ENCODE results near the gene ZNF423. TPM values are rescaled to one million over a fixed set of nuclear protein-coding genes. Genes with fewer than 3 reads are reported as not detected.

ZNF423 gene
- total and polyA plus RNA-seq, 2 of the 13 experiments (the other 11 are each of a cell fraction or from before 2014, with no cell fraction given): 0.07 to 0.31 TPM

GRCh38 chr16:49653577-49653976 lies 202.3 kb downstream of the ZNF423 start:
- H3K27me3 ChIP-seq (ENCODE audit: control insufficient read depth in 1 of 2, insufficient read depth in 2 of 2, low read length in 2 of 2): no peaks in the 10 kb centered on the region; a peak in 1 of 5 replicates
- DNase-seq (ENCODE audit: low spot score): no peak
- no peak overlapping the region for H3K4me3 ChIP-seq (replicated peaks in 1 of 3; ENCODE audit: insufficient read depth in 1 of 3, low read depth in 2 of 3, low read length in 3 of 3)
- H3K79me2 ChIP-seq (ENCODE audit: insufficient read depth, low read length): no peaks in the 10 kb centered on the region
- no peak overlapping the region for H3K4me2 ChIP-seq (ENCODE audit: low read depth, low read length)
- ATAC-seq: no peak
- intact Hi-C loops (cut with micrococcal nuclease; ENCODE audit: unreplicated experiment) (no loop called here), in situ Hi-C loops (cut with HindIII; ENCODE audit: extremely low pct_ligation_motif_present, low pct_unique_long_range_greater_than_20kb) (no loop called here)
- POLR2A ChIA-PET: no interaction called here
- FAIRE-seq: no peak
- no peak overlapping the region for H3K27ac ChIP-seq (ENCODE audit: extremely low read length, insufficient read depth, low read length)
- peaks cover 6% of the 10 kb centered on the region; the same call in 1 of the 2 replicates for H3K9me3 ChIP-seq (ENCODE audit: low read length)
- H3K4me1 ChIP-seq (ENCODE audit: insufficient read depth, low read length): no peaks in the 10 kb centered on the region
- WGBS (ENCODE audit: low lambda C conversion rate): 57% methylated on average over 1 of the region's 1 CpG
- H3K9ac ChIP-seq (ENCODE audit: insufficient read depth, low read depth, low read length): no peak overlapping the region
- no TSS peak for BruUV-seq (replicated peaks)
- H2AFZ ChIP-seq (ENCODE audit: low read length): no peak overlapping the region
- H4K20me1 ChIP-seq (ENCODE audit: insufficient read depth, low read length): 0 out of 2 replicates have a peak, but pooled peaks cover 7% of the 10 kb centered on the region
- H3K36me3 ChIP-seq (replicated peaks in 1 of 2; ENCODE audit: control insufficient read depth in 1 of 2, insufficient read depth in 2 of 2, low read length in 2 of 2): no peaks in the 10 kb centered on the region
- TF ChIP-seq ZBTB20 (CRISPR knock-in tag; IDR thresholded peaks at IDR 0.05; ENCODE audit: borderline replicate concordance, low read depth) (no peak), THYN1 (CRISPR knock-in tag; IDR thresholded peaks at IDR 0.05; ENCODE audit: borderline replicate concordance, low read depth) (no peak), TFE3 (CRISPR knock-in tag; IDR thresholded peaks at IDR 0.05) (no peak), PITX1 (CRISPR knock-in tag; IDR thresholded peaks at IDR 0.05) (no peak), ZNF34 (CRISPR knock-in tag; IDR thresholded peaks at IDR 0.05; ENCODE audit: borderline replicate concordance) (no peak), ZNF335 (CRISPR knock-in tag; IDR thresholded peaks at IDR 0.05) (no peak), ZNF275 (CRISPR knock-in tag; IDR thresholded peaks at IDR 0.05; ENCODE audit: borderline replicate concordance) (no peak), ZHX1 (CRISPR knock-in tag; IDR thresholded peaks at IDR 0.05; ENCODE audit: low read depth) (no peak), REPIN1 (CRISPR knock-in tag; IDR thresholded peaks at IDR 0.05; ENCODE audit: borderline replicate concordance, low read depth) (no peak), ZNF260 (CRISPR knock-in tag; IDR thresholded peaks at IDR 0.05; ENCODE audit: borderline replicate concordance, low read depth) (no peak), EZH2 (conservative IDR thresholded peaks at IDR 0.05; ENCODE audit: low read depth, low read length) (no peak), ZNF552 (CRISPR knock-in tag; IDR thresholded peaks at IDR 0.05; ENCODE audit: borderline replicate concordance) (no peak), PHF5A (CRISPR knock-in tag; IDR thresholded peaks at IDR 0.05; ENCODE audit: low read depth, unreplicated experiment) (no peak), ZSCAN20 (CRISPR knock-in tag; IDR thresholded peaks at IDR 0.05; ENCODE audit: borderline replicate concordance) (no peak), HMGA1 (CRISPR knock-in tag; conservative IDR thresholded peaks at IDR 0.05) (no peak), ZXDC (CRISPR knock-in tag; IDR thresholded peaks at IDR 0.05) (no peak), ZFP36L2 (CRISPR knock-in tag; IDR thresholded peaks at IDR 0.05) (no peak)
- CTCF ChIA-PET (ENCODE audit: low intra/inter-chr PET ratio, low total read pairs): no interaction called here

Data from HepG2 (cell line).